Trophoblast cell (in vitro differentiated cells and primary cell): Measurements from ENCODE around the gene ZFC3H1.

Experiments
- DNase-seq, 2 donors: peaks; one replicate each; pipeline ENCODE4 v3.0.0-alpha.2; 2016
- H2AFZ ChIP-seq: 2 replicates; pipeline ENCODE4 v1.6.1; 2013; ENCODE audit warnings: low read length, moderate library complexity, mild to moderate bottlenecking; ENCODE audit not compliant: insufficient read depth, poor library complexity
- H2AK5ac ChIP-seq: 2 replicates; pipeline ENCODE4 v1.6.1; 2013; ENCODE audit warnings: mild to moderate bottlenecking, low read length
- H2BK120ac ChIP-seq: 2 replicates; pipeline ENCODE4 v1.6.1; 2013; ENCODE audit warnings: low read length, mild to moderate bottlenecking, moderate library complexity; ENCODE audit not compliant: insufficient read depth, poor library complexity
- H2BK12ac ChIP-seq: 2 replicates; pipeline ENCODE4 v1.6.1; 2013; ENCODE audit warnings: mild to moderate bottlenecking, low read length, moderate library complexity
- H2BK5ac ChIP-seq: 2 replicates; pipeline ENCODE4 v1.6.1; 2013; ENCODE audit warnings: low read length, low read depth, moderate library complexity, mild to moderate bottlenecking; ENCODE audit not compliant: poor library complexity
- H3K14ac ChIP-seq: 2 replicates; pipeline ENCODE4 v1.6.1; 2013; ENCODE audit warnings: mild to moderate bottlenecking, low read length
- H3K18ac ChIP-seq: 2 replicates; pipeline ENCODE4 v1.6.1; 2013; ENCODE audit warnings: mild to moderate bottlenecking, low read length
- H3K23ac ChIP-seq: 2 replicates; pipeline ENCODE4 v1.6.1; 2013; ENCODE audit warnings: low read length
- H3K27ac ChIP-seq: 2 replicates; pipeline ENCODE4 v1.5.1; 2013; ENCODE audit warnings: low read depth, mild to moderate bottlenecking, inconsistent platforms, low read length, moderate library complexity
- H3K27me3 ChIP-seq: 2 replicates; pipeline ENCODE4 v1.6.1; 2013; ENCODE audit warnings: inconsistent platforms, mild to moderate bottlenecking, low read length, moderate library complexity; ENCODE audit not compliant: insufficient read depth
- H3K36me3 ChIP-seq, 2 experiments: 1 replicate in 1 of 2; 2 replicates in 1 of 2; pipeline ENCODE4 v1.6.1; 2013; ENCODE audit warnings: low read length in 2 of 2, mild to moderate bottlenecking in 2 of 2, moderate library complexity in 1 of 2; ENCODE audit not compliant: insufficient read depth in 2 of 2, control insufficient read depth in 1 of 2
- H3K4ac ChIP-seq: 2 replicates; pipeline ENCODE4 v1.6.1; 2013; ENCODE audit warnings: low read depth, mild to moderate bottlenecking, low read length, moderate library complexity
- H3K4me1 ChIP-seq, 2 experiments: 1 replicate in 1 of 2; 2 replicates in 1 of 2; pipeline ENCODE4 v1.6.1; 2013; ENCODE audit warnings: low read length in 2 of 2, mild to moderate bottlenecking in 2 of 2, moderate library complexity in 1 of 2; ENCODE audit not compliant: insufficient read depth in 2 of 2, control insufficient read depth in 1 of 2
- H3K4me2 ChIP-seq: 2 replicates; pipeline ENCODE4 v1.6.1; 2013; ENCODE audit warnings: inconsistent platforms, mild to moderate bottlenecking, low read length, moderate library complexity
- H3K4me3 ChIP-seq: 2 replicates; pipeline ENCODE4 v1.5.1; 2013; ENCODE audit warnings: mild to moderate bottlenecking, low read depth, low read length, inconsistent platforms
- H3K79me1 ChIP-seq: one replicate; pipeline ENCODE4 v1.6.1; 2013; ENCODE audit warnings: low read length
- H3K79me2 ChIP-seq: 2 replicates; pipeline ENCODE4 v1.6.1; 2013; ENCODE audit warnings: low read length, mild to moderate bottlenecking; ENCODE audit not compliant: control insufficient read depth, insufficient read depth, poor library complexity
- H3K9ac ChIP-seq: 2 replicates; pipeline ENCODE4 v1.6.1; 2013; ENCODE audit warnings: mild to moderate bottlenecking, low read length
- H3K9me3 ChIP-seq: 2 replicates; pipeline ENCODE4 v1.6.1; 2013; ENCODE audit warnings: low read depth, mild to moderate bottlenecking, control low read depth, inconsistent platforms, low read length; ENCODE audit not compliant: insufficient read depth
- H4K12ac ChIP-seq: 2 replicates; pipeline ENCODE4 v1.6.1; 2013; ENCODE audit warnings: low read depth, mild to moderate bottlenecking, low read length, moderate library complexity
- H4K8ac ChIP-seq: 2 replicates; pipeline ENCODE4 v1.6.1; 2013; ENCODE audit warnings: low read depth, mild to moderate bottlenecking, low read length, moderate library complexity
- H4K91ac ChIP-seq: one replicate; pipeline ENCODE4 v1.6.1; 2013; ENCODE audit warnings: low read depth, mild to moderate bottlenecking, low read length, moderate library complexity
- WGBS: extraction: QIAGEN DNeasy Blood & Tissue Kit; methylation state at CpG from one replicate; pipeline ENCODE4 v1.1.7; 2013; ENCODE audit warnings: missing lambda C conversion rate; ENCODE audit not compliant: insufficient read length, insufficient coverage; ENCODE audit errors: extremely low coverage; 5-methylcytosine and 5-hydroxymethylcytosine counted together

ZFC3H1 gene

DNA sequence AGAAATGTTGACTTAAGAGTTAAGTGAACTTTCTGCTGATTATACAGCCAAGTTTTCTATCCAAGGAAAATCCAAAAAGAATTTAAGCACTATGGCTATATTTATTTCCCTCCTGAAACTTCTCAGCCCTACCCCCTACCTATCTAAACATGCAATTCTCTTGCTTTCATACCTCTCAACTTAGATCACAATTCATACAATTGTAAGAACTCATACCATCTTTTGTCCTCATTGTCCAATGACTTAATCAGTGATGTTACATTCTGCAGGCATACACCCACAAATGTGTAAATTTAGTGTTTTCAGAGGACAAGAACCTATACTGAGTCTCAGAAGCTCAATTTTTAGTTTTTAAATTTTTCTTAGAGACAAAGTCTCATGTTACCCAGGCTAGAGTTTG is 62.1 kb downstream of the ZFC3H1 start:
- no peak overlapping the region for H3K27ac ChIP-seq
- H3K4ac ChIP-seq, result no peak overlapping the region
- no peaks in the 10 kb centered on the region for H3K4me1 ChIP-seq
- H2BK12ac ChIP-seq, result no peak overlapping the region
- H4K12ac ChIP-seq, result no peak overlapping the region
- no peak overlapping the region for H3K4me3 ChIP-seq
- peak in 1 of 2 donors; percentile 22 for DNase-seq
- H3K79me1 ChIP-seq, result no peaks in the 10 kb centered on the region
- H2BK5ac ChIP-seq, result no peak overlapping the region
- no peaks in the 10 kb centered on the region for H3K79me2 ChIP-seq
- no peaks in the 10 kb centered on the region for H3K36me3 ChIP-seq
- H4K8ac ChIP-seq, result no peak overlapping the region
- H3K9ac ChIP-seq, result no peak overlapping the region
- H4K91ac ChIP-seq, result no peak overlapping the region
- no peak overlapping the region for H3K14ac ChIP-seq
- no peak overlapping the region for H3K18ac ChIP-seq
- H3K9me3 ChIP-seq, result no peaks in the 10 kb centered on the region
- H2AFZ ChIP-seq, result no peak overlapping the region
- H2BK120ac ChIP-seq, result no peak overlapping the region
- no peak overlapping the region for H3K4me2 ChIP-seq
- no peaks in the 10 kb centered on the region for H3K27me3 ChIP-seq
- no peak overlapping the region for H3K23ac ChIP-seq
- H2AK5ac ChIP-seq, result no peak overlapping the region

DNA sequence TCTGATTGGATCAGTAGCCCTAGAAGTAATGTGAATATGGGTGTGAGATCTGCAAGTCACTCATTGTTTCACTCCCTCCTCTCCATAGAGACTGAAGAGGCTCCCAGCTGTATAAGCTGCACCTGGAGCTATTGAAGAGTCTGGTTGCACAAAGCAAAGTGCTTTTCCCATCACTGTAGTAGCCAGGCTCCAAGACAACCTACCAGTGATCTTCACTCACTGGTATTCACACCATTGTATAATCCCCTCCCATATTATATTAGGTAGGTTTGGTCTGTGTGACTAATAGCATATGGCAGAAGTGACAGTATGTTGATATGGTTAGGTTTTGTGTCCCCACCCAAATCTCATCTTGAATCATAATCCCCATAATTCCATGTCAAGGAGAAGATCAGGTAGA is 64.4 kb downstream of the ZFC3H1 start:
- Histone ChIP-seq H3K27ac (no peak overlapping the region), H3K9ac (no peak overlapping the region), H3K27me3 (no peaks in the 10 kb centered on the region), H3K4me3 (no peak overlapping the region), H3K79me1 (peaks cover 2% of the 10 kb centered on the region), H2AFZ (no peak overlapping the region), H3K14ac (no peak overlapping the region), H4K91ac (no peak overlapping the region), H2BK120ac (no peak overlapping the region), H4K12ac (no peak overlapping the region), H2BK5ac (no peak overlapping the region), H3K23ac (no peak overlapping the region), H3K4me2 (no peak overlapping the region), H2AK5ac (no peak overlapping the region), H2BK12ac (no peak overlapping the region), H3K36me3 (no peaks in the 10 kb centered on the region), H3K9me3 (no peaks in the 10 kb centered on the region), H3K4me1 (no peaks in the 10 kb centered on the region), H3K79me2 (no peaks in the 10 kb centered on the region), H3K4ac (no peak overlapping the region), H3K18ac (no peak overlapping the region), H4K8ac (no peak overlapping the region)
- DNase-seq, result no peak

DNA sequence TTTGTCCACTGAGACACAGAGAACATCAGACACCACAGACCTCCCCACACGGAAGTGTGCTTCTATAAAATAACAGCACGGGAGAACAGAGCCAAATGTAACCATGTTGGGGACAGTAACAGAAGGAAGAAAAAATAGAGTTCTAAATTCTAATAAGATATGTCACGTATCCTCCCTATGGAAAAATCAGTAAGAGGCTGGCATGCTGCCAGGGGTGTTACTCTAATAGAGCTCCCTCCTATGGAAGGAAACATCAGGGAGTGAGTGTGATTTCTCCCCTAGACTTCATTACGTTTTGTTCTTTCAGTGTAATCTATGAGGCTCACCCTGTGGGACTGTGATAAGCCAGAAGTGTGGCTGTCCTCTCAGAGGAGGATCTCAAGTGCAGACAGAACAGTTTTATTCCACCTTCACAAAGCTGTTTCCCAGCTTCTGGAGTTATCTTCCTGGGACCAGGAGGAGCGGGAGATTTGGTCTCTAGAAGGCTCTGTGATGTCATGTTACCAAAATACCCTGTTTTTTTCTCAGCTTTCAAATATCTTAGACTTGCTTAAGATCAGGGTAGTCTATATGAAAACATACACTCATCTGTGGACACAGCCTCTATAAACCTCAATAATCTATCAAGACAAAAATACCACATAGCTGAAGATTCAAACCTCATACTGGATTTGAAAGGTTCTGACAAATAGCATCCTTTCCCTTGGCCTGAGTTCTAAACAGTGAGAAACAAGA is 69.3 kb downstream of the ZFC3H1 start:
- Histone ChIP-seq H3K23ac (no peak overlapping the region), H3K4me1 (peaks cover 0 to 11% of the 10 kb centered on the region in 2 experiments), H3K79me1 (peaks cover 10% of the 10 kb centered on the region), H2BK5ac (no peak overlapping the region), H3K9ac (no peak overlapping the region), H3K79me2 (no peaks in the 10 kb centered on the region), H2AFZ (no peak overlapping the region), H3K4me3 (no peak overlapping the region), H3K4me2 (no peak overlapping the region), H3K4ac (no peak overlapping the region), H2BK12ac (no peak overlapping the region), H3K27me3 (no peaks in the 10 kb centered on the region), H3K14ac (no peak overlapping the region), H2BK120ac (no peak overlapping the region), H3K9me3 (no peaks in the 10 kb centered on the region), H4K8ac (no peak overlapping the region), H3K36me3 (no peaks in the 10 kb centered on the region), H2AK5ac (no peak overlapping the region), H3K18ac (no peak overlapping the region), H3K27ac (no peak overlapping the region), H4K12ac (no peak overlapping the region), H4K91ac (no peak overlapping the region)
- DNase-seq, result peak in 1 of 2 donors; percentile 45
- WGBS, result no CpG with 5 or more reads among the region's 5 CpGs

DNA sequence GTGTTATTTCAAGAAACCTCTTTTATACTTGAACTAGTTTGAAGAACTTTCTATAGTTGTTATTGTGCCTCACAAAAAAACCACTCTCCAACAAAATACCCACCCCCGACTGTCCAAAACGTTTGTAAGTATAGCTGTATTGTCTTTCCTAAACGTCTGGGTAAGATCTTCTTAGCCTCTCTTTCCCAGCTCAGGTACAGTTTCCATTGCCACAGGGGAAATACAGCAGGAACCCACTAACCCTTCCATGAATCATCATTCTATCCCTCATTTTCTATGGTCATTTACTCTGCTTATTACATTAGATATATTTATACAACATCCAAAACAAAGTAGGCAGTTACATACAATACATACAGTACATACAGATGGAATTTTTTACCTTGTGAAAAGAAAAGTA is 70.8 kb downstream of the ZFC3H1 start:
- no peaks in the 10 kb centered on the region for H3K9me3 ChIP-seq
- H4K91ac ChIP-seq, result no peak overlapping the region
- H3K23ac ChIP-seq, result no peak overlapping the region
- no peak overlapping the region for H4K8ac ChIP-seq
- H3K79me1 ChIP-seq, result peaks cover 10% of the 10 kb centered on the region
- no peak overlapping the region for H3K4me3 ChIP-seq
- H3K79me2 ChIP-seq, result no peaks in the 10 kb centered on the region
- H3K9ac ChIP-seq, result no peak overlapping the region
- no peak overlapping the region for H3K4me2 ChIP-seq
- H2AFZ ChIP-seq, result no peak overlapping the region
- DNase-seq, result no peak
- H4K12ac ChIP-seq, result no peak overlapping the region
- peaks cover 0 to 11% of the 10 kb centered on the region in 2 experiments for H3K4me1 ChIP-seq
- H3K4ac ChIP-seq, result no peak overlapping the region
- H3K36me3 ChIP-seq, result no peaks in the 10 kb centered on the region
- no peak overlapping the region for H3K27ac ChIP-seq
- H2BK120ac ChIP-seq, result no peak overlapping the region
- no peaks in the 10 kb centered on the region for H3K27me3 ChIP-seq
- no CpG with 5 or more reads among the region's 3 CpGs for WGBS
- H2BK12ac ChIP-seq, result no peak overlapping the region
- H3K18ac ChIP-seq, result no peak overlapping the region
- no peak overlapping the region for H2BK5ac ChIP-seq
- H2AK5ac ChIP-seq, result no peak overlapping the region
- no peak overlapping the region for H3K14ac ChIP-seq
